Panc1 (cell line): Measurements from ENCODE around the gene DYNC2I2.

Experiments used
- POLR2AphosphoS5 ChIP-seq: IDR thresholded peaks from 2 replicates; pipeline ENCODE4 v1.6.1; 2012; ENCODE audit warnings: mild to moderate bottlenecking, low read depth, low read length, moderate library complexity
- TF ChIP-seq, protein P1 (sequence below): fragments of 450-650 bp; IDR thresholded peaks from 2 replicates; pipeline ENCODE4 v1.5.1; 2017; ENCODE audit warnings: mild to moderate bottlenecking
- TF ChIP-seq, protein P2 (sequence below), 2 experiments: IDR thresholded peaks; 2 replicates each; pipeline ENCODE4 v1.6.1; 2011 to 2012; ENCODE audit warnings: low read depth in 2 of 2, control low read depth in 1 of 2, low read length in 1 of 2, mild to moderate bottlenecking in 1 of 2, moderate library complexity in 1 of 2; ENCODE audit not compliant: insufficient read depth in 1 of 2

DNA sequence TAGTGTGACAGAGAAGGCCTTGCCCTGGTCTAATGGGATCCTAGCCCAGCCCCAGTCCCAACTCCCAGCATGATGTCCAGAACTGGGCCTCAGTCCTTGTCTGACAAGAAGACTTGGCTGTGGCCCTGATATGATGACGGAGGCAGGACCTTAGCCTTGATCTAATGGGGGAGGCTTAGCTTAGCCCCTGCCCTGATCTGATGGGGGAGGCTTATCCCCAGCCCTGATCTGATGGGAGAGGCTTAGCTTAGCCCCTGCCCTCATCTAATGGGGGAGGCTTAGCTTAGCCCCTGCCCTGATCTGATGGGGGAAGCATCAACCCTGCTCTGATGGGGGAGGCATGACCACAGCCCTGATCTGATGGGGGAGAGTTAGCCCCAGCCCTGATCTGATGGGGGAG, 49.4 kb upstream of the DYNC2I2 start:
- TF ChIP-seq POLR2AphosphoS5 = no peak
- TF ChIP-seq, protein P1, sequence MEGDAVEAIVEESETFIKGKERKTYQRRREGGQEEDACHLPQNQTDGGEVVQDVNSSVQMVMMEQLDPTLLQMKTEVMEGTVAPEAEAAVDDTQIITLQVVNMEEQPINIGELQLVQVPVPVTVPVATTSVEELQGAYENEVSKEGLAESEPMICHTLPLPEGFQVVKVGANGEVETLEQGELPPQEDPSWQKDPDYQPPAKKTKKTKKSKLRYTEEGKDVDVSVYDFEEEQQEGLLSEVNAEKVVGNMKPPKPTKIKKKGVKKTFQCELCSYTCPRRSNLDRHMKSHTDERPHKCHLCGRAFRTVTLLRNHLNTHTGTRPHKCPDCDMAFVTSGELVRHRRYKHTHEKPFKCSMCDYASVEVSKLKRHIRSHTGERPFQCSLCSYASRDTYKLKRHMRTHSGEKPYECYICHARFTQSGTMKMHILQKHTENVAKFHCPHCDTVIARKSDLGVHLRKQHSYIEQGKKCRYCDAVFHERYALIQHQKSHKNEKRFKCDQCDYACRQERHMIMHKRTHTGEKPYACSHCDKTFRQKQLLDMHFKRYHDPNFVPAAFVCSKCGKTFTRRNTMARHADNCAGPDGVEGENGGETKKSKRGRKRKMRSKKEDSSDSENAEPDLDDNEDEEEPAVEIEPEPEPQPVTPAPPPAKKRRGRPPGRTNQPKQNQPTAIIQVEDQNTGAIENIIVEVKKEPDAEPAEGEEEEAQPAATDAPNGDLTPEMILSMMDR = no peak
- TF ChIP-seq, protein P2, sequence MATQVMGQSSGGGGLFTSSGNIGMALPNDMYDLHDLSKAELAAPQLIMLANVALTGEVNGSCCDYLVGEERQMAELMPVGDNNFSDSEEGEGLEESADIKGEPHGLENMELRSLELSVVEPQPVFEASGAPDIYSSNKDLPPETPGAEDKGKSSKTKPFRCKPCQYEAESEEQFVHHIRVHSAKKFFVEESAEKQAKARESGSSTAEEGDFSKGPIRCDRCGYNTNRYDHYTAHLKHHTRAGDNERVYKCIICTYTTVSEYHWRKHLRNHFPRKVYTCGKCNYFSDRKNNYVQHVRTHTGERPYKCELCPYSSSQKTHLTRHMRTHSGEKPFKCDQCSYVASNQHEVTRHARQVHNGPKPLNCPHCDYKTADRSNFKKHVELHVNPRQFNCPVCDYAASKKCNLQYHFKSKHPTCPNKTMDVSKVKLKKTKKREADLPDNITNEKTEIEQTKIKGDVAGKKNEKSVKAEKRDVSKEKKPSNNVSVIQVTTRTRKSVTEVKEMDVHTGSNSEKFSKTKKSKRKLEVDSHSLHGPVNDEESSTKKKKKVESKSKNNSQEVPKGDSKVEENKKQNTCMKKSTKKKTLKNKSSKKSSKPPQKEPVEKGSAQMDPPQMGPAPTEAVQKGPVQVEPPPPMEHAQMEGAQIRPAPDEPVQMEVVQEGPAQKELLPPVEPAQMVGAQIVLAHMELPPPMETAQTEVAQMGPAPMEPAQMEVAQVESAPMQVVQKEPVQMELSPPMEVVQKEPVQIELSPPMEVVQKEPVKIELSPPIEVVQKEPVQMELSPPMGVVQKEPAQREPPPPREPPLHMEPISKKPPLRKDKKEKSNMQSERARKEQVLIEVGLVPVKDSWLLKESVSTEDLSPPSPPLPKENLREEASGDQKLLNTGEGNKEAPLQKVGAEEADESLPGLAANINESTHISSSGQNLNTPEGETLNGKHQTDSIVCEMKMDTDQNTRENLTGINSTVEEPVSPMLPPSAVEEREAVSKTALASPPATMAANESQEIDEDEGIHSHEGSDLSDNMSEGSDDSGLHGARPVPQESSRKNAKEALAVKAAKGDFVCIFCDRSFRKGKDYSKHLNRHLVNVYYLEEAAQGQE (IDR thresholded peaks at IDR 0.05; ENCODE audit: insufficient read depth in 1 of 2, low read depth in 2 of 2, low read length in 1 of 2) = no peak
